Activated naive CD4-positive, alpha-beta T cell treated with anti-CD3 and anti-CD28 coated beads, Interleukin-2, amount 50 U/mL, for 24 hours (primary cell): ENCODE results near the gene CERS5.

Experiments
- H3K27ac Mint-ChIP-seq: one replicate; pipeline ENCODE4 v1.8.0; 2021; ENCODE audit warnings: mild to moderate bottlenecking, mixed read lengths
- H3K27me3 Mint-ChIP-seq: one replicate; pipeline ENCODE4 v1.8.0; 2021; ENCODE audit warnings: mixed read lengths
- H3K36me3 Mint-ChIP-seq: one replicate; pipeline ENCODE4 v1.8.0; 2021; ENCODE audit warnings: mixed read lengths
- H3K4me1 Mint-ChIP-seq: one replicate; pipeline ENCODE4 v1.8.0; 2021; ENCODE audit warnings: mixed read lengths
- H3K4me3 Mint-ChIP-seq: one replicate; pipeline ENCODE4 v1.8.0; 2021; ENCODE audit warnings: mild to moderate bottlenecking, mixed read lengths
- H3K9me3 Mint-ChIP-seq: one replicate; pipeline ENCODE4 v1.8.0; 2021; ENCODE audit warnings: mixed read lengths

Gene CERS5

GRCh38 chr12:50192908-50193307 lies 25.7 kb upstream of the CERS5 start:
- H3K4me1 Mint-ChIP-seq = peaks cover 10% of the 10 kb centered on the region
- no peak overlapping the region for H3K27ac Mint-ChIP-seq
- H3K27me3 Mint-ChIP-seq = no peaks in the 10 kb centered on the region
- no peak overlapping the region for H3K4me3 Mint-ChIP-seq
- peaks cover 8% of the 10 kb centered on the region for H3K36me3 Mint-ChIP-seq
- no peaks in the 10 kb centered on the region for H3K9me3 Mint-ChIP-seq

GRCh38 chr12:50192236-50192635 lies 25.1 kb upstream of the CERS5 start:
- Mint-ChIP-seq H3K36me3 (peaks cover 7% of the 10 kb centered on the region), H3K4me3 (no peak overlapping the region), H3K4me1 (peaks cover 10% of the 10 kb centered on the region), H3K9me3 (no peaks in the 10 kb centered on the region), H3K27me3 (no peaks in the 10 kb centered on the region), H3K27ac (no peak overlapping the region)

- Mint-ChIP-seq H3K27ac (no peak overlapping the region), H3K4me3 (no peak overlapping the region), H3K36me3 (peaks cover 7% of the 10 kb centered on the region), H3K9me3 (no peaks in the 10 kb centered on the region), H3K27me3 (no peaks in the 10 kb centered on the region), H3K4me1 (peaks cover 20% of the 10 kb centered on the region)
Measured at GRCh38 chr12:50190859-50191258, 23.7 kb upstream of the CERS5 start.

- Mint-ChIP-seq H3K4me1 (peaks cover 20% of the 10 kb centered on the region), H3K4me3 (peak overlapping the region; percentile 63), H3K36me3 (peaks cover 7% of the 10 kb centered on the region)
Measured at GRCh38 chr12:50188875-50189575, 21.9 kb upstream of the CERS5 start.

GRCh38 chr12:50188241-50188781 lies 21.1 kb upstream of the CERS5 start:
- Mint-ChIP-seq H3K4me1 (peaks cover 20% of the 10 kb centered on the region), H3K4me3 (no peak overlapping the region)

More at GRCh38 chr12:50188875-50189575, 21.9 kb upstream of the CERS5 start:
- Mint-ChIP-seq H3K27me3 (no peaks in the 10 kb centered on the region), H3K27ac (peak overlapping the region; percentile 63), H3K9me3 (no peaks in the 10 kb centered on the region)

GRCh38 chr12:50187084-50187900 lies 20.1 kb upstream of the CERS5 start:
- H3K36me3 Mint-ChIP-seq = peaks cover 3% of the 10 kb centered on the region
- no peak overlapping the region for H3K4me3 Mint-ChIP-seq
- peaks cover 20% of the 10 kb centered on the region for H3K4me1 Mint-ChIP-seq
- H3K9me3 Mint-ChIP-seq = no peaks in the 10 kb centered on the region
- H3K27ac Mint-ChIP-seq = peak overlapping the region; percentile 19
- no peaks in the 10 kb centered on the region for H3K27me3 Mint-ChIP-seq

More at GRCh38 chr12:50188241-50188781, 21.1 kb upstream of the CERS5 start:
- Mint-ChIP-seq H3K27ac (no peak overlapping the region), H3K27me3 (no peaks in the 10 kb centered on the region), H3K9me3 (no peaks in the 10 kb centered on the region), H3K36me3 (peaks cover 7% of the 10 kb centered on the region)

GRCh38 chr12:50186681-50187080 lies 19.5 kb upstream of the CERS5 start:
- Mint-ChIP-seq H3K9me3 (no peaks in the 10 kb centered on the region), H3K36me3 (peaks cover 3% of the 10 kb centered on the region), H3K27me3 (no peaks in the 10 kb centered on the region), H3K27ac (no peak overlapping the region), H3K4me3 (no peak overlapping the region), H3K4me1 (peaks cover 20% of the 10 kb centered on the region)

- Mint-ChIP-seq H3K9me3 (no peaks in the 10 kb centered on the region), H3K4me1 (peaks cover 20% of the 10 kb centered on the region), H3K27ac (no peak overlapping the region), H3K4me3 (no peak overlapping the region), H3K27me3 (no peaks in the 10 kb centered on the region), H3K36me3 (peaks cover 3% of the 10 kb centered on the region)
Measured at GRCh38 chr12:50185970-50186663, 18.9 kb upstream of the CERS5 start.

GRCh38 chr12:50185301-50185895 lies 18.2 kb upstream of the CERS5 start:
- Mint-ChIP-seq H3K4me1 (peaks cover 20% of the 10 kb centered on the region), H3K4me3 (no peak overlapping the region), H3K27me3 (no peaks in the 10 kb centered on the region), H3K9me3 (no peaks in the 10 kb centered on the region), H3K27ac (peak overlapping the region; percentile 9), H3K36me3 (peaks cover 3% of the 10 kb centered on the region)

GRCh38 chr12:50184261-50184660 lies 17.1 kb upstream of the CERS5 start:
- Mint-ChIP-seq H3K27ac (peak overlapping the region; percentile 23), H3K4me3 (no peak overlapping the region)

GRCh38 chr12:50182461-50182860 lies 15.3 kb upstream of the CERS5 start:
- H3K36me3 Mint-ChIP-seq = no peaks in the 10 kb centered on the region

More at GRCh38 chr12:50184261-50184660, 17.1 kb upstream of the CERS5 start:
- Mint-ChIP-seq H3K9me3 (no peaks in the 10 kb centered on the region), H3K36me3 (peaks cover 3% of the 10 kb centered on the region), H3K27me3 (no peaks in the 10 kb centered on the region), H3K4me1 (peaks cover 18% of the 10 kb centered on the region)

GRCh38 chr12:50181691-50182090 lies 14.5 kb upstream of the CERS5 start:
- no peak overlapping the region for H3K27ac Mint-ChIP-seq
- no peak overlapping the region for H3K4me3 Mint-ChIP-seq
- H3K36me3 Mint-ChIP-seq = peaks cover 3% of the 10 kb centered on the region

More at GRCh38 chr12:50182461-50182860, 15.3 kb upstream of the CERS5 start:
- Mint-ChIP-seq H3K4me3 (no peak overlapping the region), H3K27ac (no peak overlapping the region), H3K9me3 (no peaks in the 10 kb centered on the region), H3K4me1 (peaks cover 11% of the 10 kb centered on the region), H3K27me3 (no peaks in the 10 kb centered on the region)

GRCh38 chr12:50175716-50176026 lies 8.5 kb upstream of the CERS5 start:
- Mint-ChIP-seq H3K4me3 (no peak overlapping the region), H3K4me1 (no peaks in the 10 kb centered on the region), H3K27ac (no peak overlapping the region), H3K9me3 (no peaks in the 10 kb centered on the region), H3K36me3 (peaks cover 3% of the 10 kb centered on the region), H3K27me3 (no peaks in the 10 kb centered on the region)

More at GRCh38 chr12:50181691-50182090, 14.5 kb upstream of the CERS5 start:
- no peaks in the 10 kb centered on the region for H3K9me3 Mint-ChIP-seq
- H3K4me1 Mint-ChIP-seq = peaks cover 6% of the 10 kb centered on the region
- no peaks in the 10 kb centered on the region for H3K27me3 Mint-ChIP-seq

GRCh38 chr12:50174971-50175715 lies 8.0 kb upstream of the CERS5 start:
- H3K4me3 Mint-ChIP-seq = no peak overlapping the region
- no peaks in the 10 kb centered on the region for H3K4me1 Mint-ChIP-seq
- no peaks in the 10 kb centered on the region for H3K9me3 Mint-ChIP-seq
- peaks cover 3% of the 10 kb centered on the region for H3K36me3 Mint-ChIP-seq
- H3K27me3 Mint-ChIP-seq = no peaks in the 10 kb centered on the region
- H3K27ac Mint-ChIP-seq = no peak overlapping the region

- Mint-ChIP-seq H3K4me3 (peak overlapping the region; percentile 85), H3K36me3 (peaks cover 1% of the 10 kb centered on the region), H3K9me3 (no peaks in the 10 kb centered on the region), H3K27ac (peak overlapping the region; percentile 61), H3K27me3 (no peaks in the 10 kb centered on the region), H3K4me1 (peaks cover 22% of the 10 kb centered on the region)
Measured at GRCh38 chr12:50166799-50167048, 445 bp downstream of the CERS5 start.
